ENCODE data around the gene AOPEP.

AOPEP gene

GRCh38 chr9:94915476-94916450, 189.3 kb downstream of the AOPEP start:
- DNase-seq (ENCODE audit: low read depth in 2 of 2) = no peak

- DNase-seq (ENCODE audit: low read depth in 2 of 2) = no peak
Measured at GRCh38 chr9:94916956-94917355, 190.5 kb downstream of the AOPEP start.

- DNase-seq (ENCODE audit: low read depth in 2 of 2) = no peak
Measured at GRCh38 chr9:94918038-94918753, 191.7 kb downstream of the AOPEP start.

- no peak for DNase-seq (ENCODE audit: low read depth in 2 of 2)
Measured at GRCh38 chr9:94919376-94920098, 193.0 kb downstream of the AOPEP start.

- no peak for DNase-seq (ENCODE audit: low read depth in 2 of 2)
Measured at GRCh38 chr9:94920420-94921091, 194.1 kb downstream of the AOPEP start.

GRCh38 chr9:94921092-94921471, 194.6 kb downstream of the AOPEP start:
- DNase-seq (ENCODE audit: low read depth in 2 of 2) = no peak

- no peak for DNase-seq (ENCODE audit: low read depth in 2 of 2)
Measured at GRCh38 chr9:94921656-94922055, 195.2 kb downstream of the AOPEP start.

- no peak for DNase-seq (ENCODE audit: low read depth in 2 of 2)
Measured at GRCh38 chr9:94922098-94922607, 195.7 kb downstream of the AOPEP start.

GRCh38 chr9:94922691-94923107, 196.2 kb downstream of the AOPEP start:
- DNase-seq (ENCODE audit: low read depth in 2 of 2) = no peak

- DNase-seq (ENCODE audit: low read depth in 2 of 2) = no peak
Measured at GRCh38 chr9:94923326-94924089, 197.0 kb downstream of the AOPEP start.

GRCh38 chr9:94925751-94926430, 199.4 kb downstream of the AOPEP start:
- DNase-seq (ENCODE audit: low read depth in 2 of 2) = no peak

GRCh38 chr9:94926431-94926800, 199.9 kb downstream of the AOPEP start:
- DNase-seq (ENCODE audit: low read depth in 2 of 2) = no peak

GRCh38 chr9:94927048-94927761, 200.7 kb downstream of the AOPEP start:
- DNase-seq (ENCODE audit: low read depth in 2 of 2) = no peak

- no peak for DNase-seq (ENCODE audit: low read depth in 2 of 2)
Measured at GRCh38 chr9:94927762-94928670, 201.5 kb downstream of the AOPEP start.

GRCh38 chr9:94928691-94929368, 202.3 kb downstream of the AOPEP start:
- DNase-seq (ENCODE audit: low read depth in 2 of 2) = no peak

GRCh38 chr9:94929369-94929756, 202.9 kb downstream of the AOPEP start:
- no peak for DNase-seq (ENCODE audit: low read depth in 2 of 2)

GRCh38 chr9:94931036-94931633, 204.6 kb downstream of the AOPEP start:
- DNase-seq (ENCODE audit: low read depth in 2 of 2) = no peak
